Kasumi-1 (cell line): Measurements from ENCODE around the gene CKAP2L.

ENCODE experiments used
- DNase-seq, 2 experiments: peaks; one replicate each; lab custom pipeline; 2025; lab: John Stamatoyannopoulos, UW

The CKAP2L gene

GRCh38 chr2:112764071-112765044 lies at the start of gene CKAP2L:
Gene CKAP2L, minus strand, starts transcription at chr2:112764609. Its CDS starts 11 bp downstream, at chr2:112764598.
- DNase-seq: peak; percentile 97 to 98

GRCh38 chr2:112813280-112813966 lies 49.0 kb upstream of the CKAP2L start:
- no peak for DNase-seq

DNA sequence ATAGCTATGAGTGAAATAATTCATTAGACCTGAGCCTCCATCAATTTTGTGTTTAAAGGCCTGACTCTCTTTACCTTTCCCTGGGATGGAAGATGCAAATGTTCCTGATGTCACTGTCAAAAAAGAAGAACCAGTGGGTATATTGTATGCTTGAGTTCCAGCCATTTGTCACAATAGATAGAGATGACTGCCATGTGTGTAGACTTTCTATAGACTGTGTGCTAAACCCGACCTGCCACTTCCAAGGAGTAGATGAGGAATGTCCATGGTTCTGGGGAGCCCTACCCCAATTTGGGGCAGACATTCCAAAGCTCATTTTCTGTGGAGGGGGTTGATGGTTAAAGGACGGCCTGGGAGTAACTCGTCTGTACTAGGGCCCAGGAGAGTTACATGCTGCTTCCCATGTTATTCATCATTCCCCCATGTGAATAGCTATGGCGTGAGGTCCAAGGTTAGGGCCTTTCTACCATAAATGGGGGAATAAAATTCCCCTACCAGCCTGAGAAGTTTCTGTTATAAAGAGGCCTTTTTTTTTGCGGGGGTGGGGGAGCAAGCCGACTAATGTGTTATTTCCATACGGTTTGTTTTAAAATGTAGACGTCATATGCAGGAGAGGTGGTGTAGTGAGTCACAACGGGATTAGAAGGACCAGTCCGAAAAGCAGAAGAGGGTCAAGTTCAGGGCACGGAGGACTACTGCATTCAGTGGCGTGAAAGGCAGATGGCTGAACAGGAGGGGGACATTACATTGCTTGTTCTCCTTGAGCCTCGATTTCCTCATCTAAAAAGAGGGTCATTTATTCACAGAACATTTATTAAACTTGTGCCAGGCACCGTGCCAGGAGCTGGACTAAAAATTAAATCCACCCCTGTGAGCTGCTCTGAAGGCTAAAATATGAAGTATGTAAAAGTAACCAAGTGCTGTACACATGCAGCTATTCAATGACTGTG lies 48.2 kb upstream of the CKAP2L start:
- DNase-seq: no peak

DNA sequence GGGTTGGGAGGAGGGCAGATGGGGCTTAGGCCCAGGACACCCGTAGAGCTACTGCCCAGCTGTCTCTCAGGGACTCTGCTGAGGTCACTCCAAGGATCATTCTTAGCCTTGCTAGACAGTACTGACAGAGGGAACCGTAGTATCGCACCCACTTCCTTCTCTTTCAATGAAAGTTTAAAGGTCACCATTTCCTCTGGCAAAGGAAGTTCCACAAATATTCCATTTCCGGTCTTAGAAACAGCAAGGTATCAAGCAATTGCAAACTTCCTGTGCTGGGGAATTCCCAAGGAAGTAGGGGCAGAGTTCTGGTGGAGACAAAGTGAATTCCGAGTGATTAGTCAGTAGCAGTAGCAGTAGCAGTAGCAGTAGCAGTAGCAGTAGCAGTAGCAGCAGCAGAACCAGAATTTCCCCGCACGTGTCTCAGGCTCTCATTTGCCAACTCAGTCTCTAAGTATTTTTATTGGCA lies 47.5 kb upstream of the CKAP2L start:
- no peak for DNase-seq

- no peak for DNase-seq
These were observed 46.9 kb upstream of the CKAP2L start for GRCh38 chr2:112811276-112811831.

DNA sequence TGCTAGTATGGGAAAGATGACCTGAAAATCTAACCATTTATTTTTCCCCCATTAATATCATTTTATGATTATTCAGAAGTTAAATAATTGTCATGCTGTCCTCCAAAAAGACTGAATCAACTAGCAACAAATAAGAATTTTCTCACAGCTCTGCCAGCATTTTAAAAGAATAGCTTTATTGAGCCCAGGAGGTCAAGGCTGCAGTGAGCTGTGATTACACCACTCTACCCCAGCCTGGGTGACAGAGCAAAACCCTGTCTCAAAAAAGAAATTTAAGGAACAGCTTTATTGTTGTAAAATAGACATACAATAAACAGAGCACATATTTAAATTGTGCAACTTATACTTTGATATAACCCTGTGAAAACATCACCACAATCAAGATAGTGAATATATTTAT lies 44.7 kb upstream of the CKAP2L start:
- DNase-seq: no peak

- DNase-seq: peak in 1 of 2 experiments; percentile 19
These were observed 42.9 kb upstream of the CKAP2L start for GRCh38 chr2:112807233-112807807.

- no peak for DNase-seq
These were observed 41.1 kb upstream of the CKAP2L start for GRCh38 chr2:112805542-112805941.

DNA sequence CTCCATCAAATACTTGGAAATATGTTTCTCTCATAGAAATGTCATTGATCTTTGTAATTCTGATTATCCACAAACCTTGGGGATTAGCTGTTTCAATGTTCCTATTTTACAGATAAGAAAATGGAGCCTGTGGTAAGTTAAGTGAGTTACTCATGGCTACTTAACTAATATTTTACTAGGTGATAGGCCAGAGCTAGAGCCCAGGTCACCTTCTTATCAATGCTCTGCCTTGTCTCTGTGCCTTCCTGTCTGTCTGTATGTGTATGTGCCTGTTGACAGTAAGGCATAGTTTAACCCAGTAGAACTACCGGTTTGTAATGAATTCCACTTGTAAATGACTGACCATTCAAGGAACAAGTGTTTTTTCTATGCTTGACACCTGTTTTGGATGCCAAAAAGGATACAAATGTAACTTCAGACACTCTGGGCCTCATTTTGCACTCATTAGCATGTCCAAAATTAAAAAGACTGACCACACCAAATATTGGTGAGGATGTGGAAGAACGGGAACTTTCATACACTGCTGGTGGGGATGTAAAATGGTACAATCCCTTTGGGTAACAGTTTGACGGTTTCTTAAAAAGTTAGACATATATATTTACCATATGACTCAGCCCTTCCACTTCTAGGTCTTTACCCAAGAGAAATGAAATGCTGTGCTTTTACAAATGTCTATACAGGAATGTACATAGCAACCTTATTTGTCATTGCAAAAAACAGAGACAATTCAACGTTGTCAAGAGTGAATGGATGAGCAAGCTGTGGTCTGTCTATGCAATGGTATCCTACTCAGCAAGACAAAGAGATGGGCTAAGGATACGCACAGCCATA lies 39.5 kb upstream of the CKAP2L start:
- DNase-seq: no peak

- no peak for DNase-seq
These were observed 36.6 kb upstream of the CKAP2L start for GRCh38 chr2:112800881-112801583.

DNA sequence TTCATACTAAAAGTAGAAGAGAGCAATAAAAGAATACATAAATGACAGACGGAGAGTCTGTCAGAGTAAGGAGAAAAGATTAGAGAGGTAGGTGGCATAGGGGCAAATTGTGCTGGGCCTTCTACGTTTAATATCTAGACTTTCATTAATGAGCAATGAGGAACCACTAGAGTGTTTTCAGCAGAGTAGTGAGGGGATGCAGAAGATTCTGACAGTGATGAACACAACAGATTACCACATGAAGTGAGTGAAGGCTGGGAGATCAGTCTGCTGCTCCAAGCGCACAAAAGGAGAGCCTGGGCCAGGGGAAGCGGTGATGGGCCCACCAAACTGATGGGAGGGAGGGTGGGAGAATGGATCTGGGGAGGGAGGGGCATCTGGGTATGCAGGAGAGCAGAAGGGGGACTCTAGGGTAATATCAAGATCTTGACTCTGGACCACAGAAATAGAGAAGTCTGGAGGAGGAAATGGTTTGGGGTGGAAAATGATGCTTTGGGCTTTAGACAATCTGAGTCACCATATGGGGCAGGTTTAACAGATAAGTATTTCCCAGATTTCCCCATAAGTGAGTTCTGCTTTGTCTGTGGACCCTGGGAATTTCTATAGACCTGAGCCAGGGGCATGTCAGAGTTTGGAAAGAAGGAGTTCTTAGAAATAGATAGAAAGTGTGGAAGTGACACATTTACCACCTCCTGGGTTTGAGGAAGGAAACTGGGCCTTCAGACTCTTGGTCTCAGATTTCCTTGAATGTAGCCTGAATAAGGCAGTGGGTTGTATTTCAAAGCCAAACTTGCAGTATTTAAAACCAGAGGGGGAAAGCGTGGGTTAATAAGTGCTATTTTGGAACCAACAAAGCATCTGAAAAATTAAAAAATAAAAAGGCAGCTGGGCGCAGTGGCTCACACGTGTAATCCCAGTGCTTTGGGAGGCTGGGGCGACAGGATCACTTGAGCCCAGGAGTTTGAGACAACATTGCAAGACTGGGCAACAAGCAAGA lies 34.9 kb upstream of the CKAP2L start:
- DNase-seq: peak; percentile 75 to 77

GRCh38 chr2:112796486-112796885 lies 32.1 kb upstream of the CKAP2L start:
- DNase-seq: no peak

- peak; percentile 71 to 74 for DNase-seq
These were observed 31.4 kb upstream of the CKAP2L start for GRCh38 chr2:112795774-112796173.

DNA sequence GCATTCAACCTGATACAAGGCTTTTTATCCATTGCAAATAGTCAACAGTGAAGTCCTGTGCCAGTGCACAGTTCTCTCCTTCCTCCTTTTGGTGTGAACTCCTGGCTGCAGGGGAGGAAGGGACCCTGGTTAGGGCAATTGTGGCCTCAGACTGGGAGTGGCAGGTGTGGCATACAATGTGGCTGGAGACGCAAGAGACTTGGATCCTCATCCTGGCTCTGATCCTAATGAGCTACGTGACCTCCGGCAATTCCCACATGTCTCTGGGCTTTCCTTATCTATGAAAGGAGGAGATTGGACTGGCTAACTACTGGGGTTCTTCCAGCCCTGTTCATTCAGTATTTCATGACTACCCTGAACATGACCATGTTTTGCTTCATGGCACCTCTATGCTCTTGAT lies 30.4 kb upstream of the CKAP2L start:
- peak; percentile 8 to 15 for DNase-seq

DNA sequence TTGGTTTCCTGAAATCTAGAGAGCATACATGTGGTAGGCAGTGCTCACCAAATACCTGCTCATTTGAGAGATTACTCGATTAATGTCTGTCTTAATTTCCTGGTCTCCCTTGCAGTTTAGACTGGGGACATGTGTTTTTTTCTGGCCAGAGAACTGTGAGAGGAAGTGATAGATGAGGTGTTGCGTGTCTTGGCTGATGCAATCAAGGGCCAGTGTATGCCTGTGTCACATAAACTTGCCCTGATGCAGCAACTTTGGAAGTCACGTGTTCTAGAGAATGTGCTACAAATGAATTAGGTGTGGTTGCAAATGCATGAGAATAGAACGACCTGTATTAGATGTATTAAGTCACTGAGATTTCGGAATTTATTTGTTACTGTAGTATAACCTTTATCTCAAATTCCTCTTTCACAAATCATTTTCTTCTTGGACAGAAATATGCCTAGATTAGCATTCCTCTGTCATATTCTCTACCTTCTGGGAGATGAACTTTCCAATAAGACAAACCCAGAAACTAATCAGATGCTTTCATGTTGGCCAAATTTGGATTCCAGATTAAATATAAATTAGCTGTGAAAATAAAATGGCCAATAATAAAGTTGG lies 29.8 kb upstream of the CKAP2L start:
- peak; percentile 28 to 48 for DNase-seq

GRCh38 chr2:112793449-112793978 lies 29.1 kb upstream of the CKAP2L start:
- DNase-seq: peak; percentile 22 to 39

DNA sequence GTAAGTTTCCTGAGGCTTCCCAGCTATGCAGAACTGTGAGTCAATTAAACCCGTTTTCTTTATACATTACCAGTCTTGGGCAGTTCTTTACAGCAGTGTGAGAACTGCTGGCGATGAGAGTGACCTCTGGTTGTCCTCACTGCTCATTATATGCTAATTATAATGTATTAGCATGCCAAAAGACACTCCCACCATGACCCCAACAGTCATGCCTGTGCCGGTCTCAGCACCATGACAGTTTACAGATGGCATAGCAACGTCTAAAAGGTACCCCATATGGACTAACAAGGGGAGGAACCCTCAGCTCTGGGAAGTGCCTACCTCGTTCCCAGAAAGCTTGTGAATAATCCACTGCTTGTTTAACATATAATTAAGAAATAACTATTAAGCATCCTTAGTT lies 28.0 kb upstream of the CKAP2L start:
- DNase-seq: no peak
